ENCODE results near the gene SMOC1. TPM values are rescaled to one million over a fixed set of nuclear protein-coding genes. Genes with fewer than 3 reads are reported as not detected.

The SMOC1 gene
- total RNA-seq, 1 experiment from 2014 or later: not detected

GRCh38 chr14:69996216-69996615 lies 117.0 kb downstream of the SMOC1 start:
- Histone ChIP-seq H3K4me3 (ENCODE audit: low read length) (no peak overlapping the region), H4K20me1 (ENCODE audit: low read length) (no peaks in the 10 kb centered on the region), H3K9me2 (replicated peaks; ENCODE audit: low read length) (no peaks in the 10 kb centered on the region), H3F3A (ENCODE audit: low read length, unreplicated experiment) (no peaks in the 10 kb centered on the region), H3K4me1 (ENCODE audit: insufficient read depth, low read length) (peaks cover 18% of the 10 kb centered on the region), H3K4me2 (ENCODE audit: low read length) (no peak overlapping the region), H3K9me3 (ENCODE audit: low read length) (no peaks in the 10 kb centered on the region), H3K27ac (ENCODE audit: low read length) (peak overlapping the region; percentile 44), H3K27me3 (ENCODE audit: low read length) (peaks cover 64% of the 10 kb centered on the region), H3K9ac (ENCODE audit: low read length) (peak overlapping the region; percentile 9; the same call in 1 of the 2 replicates), H2AFZ (ENCODE audit: low read length) (no peak overlapping the region), H3K79me2 (ENCODE audit: low read length) (no peaks in the 10 kb centered on the region), H3K36me3 (ENCODE audit: low read depth, low read length) (no peaks in the 10 kb centered on the region)
- no TSS peak for BruUV-seq (replicated peaks)
- intact Hi-C loops (cut with micrococcal nuclease): no loop called here
- DNase-seq (peak; percentile 63), ATAC-seq (peak; percentile 58)
- TF ChIP-seq EZH2phosphoT487 (IDR thresholded peaks at IDR 0.05; ENCODE audit: borderline replicate concordance, low read length) (no peak), EZH2 (IDR thresholded peaks at IDR 0.05; ENCODE audit: low read length, unreplicated experiment) (no peak), CTCF (conservative IDR thresholded peaks at IDR 0.05; ENCODE audit: low read depth, low read length) (no peak)
- CTCF ChIA-PET: no interaction called here
- POLR2A ChIA-PET (ENCODE audit: unreplicated experiment): no interaction called here

GRCh38 chr14:69997849-69998248 lies 118.6 kb downstream of the SMOC1 start:
- Histone ChIP-seq H2AFZ (ENCODE audit: low read length) (no peak overlapping the region), H3K36me3 (ENCODE audit: low read depth, low read length) (no peaks in the 10 kb centered on the region), H3K9me3 (ENCODE audit: low read length) (no peaks in the 10 kb centered on the region), H4K20me1 (ENCODE audit: low read length) (no peaks in the 10 kb centered on the region), H3K4me2 (ENCODE audit: low read length) (no peak overlapping the region), H3K9me2 (replicated peaks; ENCODE audit: low read length) (no peaks in the 10 kb centered on the region), H3K4me3 (ENCODE audit: low read length) (no peak overlapping the region), H3K27ac (ENCODE audit: low read length) (peak overlapping the region; percentile 79), H3K79me2 (ENCODE audit: low read length) (no peaks in the 10 kb centered on the region), H3K27me3 (ENCODE audit: low read length) (peaks cover 64% of the 10 kb centered on the region), H3F3A (ENCODE audit: low read length, unreplicated experiment) (no peaks in the 10 kb centered on the region), H3K4me1 (ENCODE audit: insufficient read depth, low read length) (peaks cover 18% of the 10 kb centered on the region), H3K9ac (ENCODE audit: low read length) (peak overlapping the region; percentile 59; the same call in 1 of the 2 replicates)
- TF ChIP-seq EZH2phosphoT487 (IDR thresholded peaks at IDR 0.05; ENCODE audit: borderline replicate concordance, low read length): no peak
- TF ChIP-seq CTCF (conservative IDR thresholded peaks at IDR 0.05; ENCODE audit: low read depth, low read length): no peak
- no peak for TF ChIP-seq EZH2 (IDR thresholded peaks at IDR 0.05; ENCODE audit: low read length, unreplicated experiment)
- peak; percentile 63 for DNase-seq
- ATAC-seq: no peak
- POLR2A ChIA-PET (ENCODE audit: unreplicated experiment): no interaction called here
- BruUV-seq (replicated peaks): no TSS peak
- CTCF ChIA-PET: no interaction called here
- intact Hi-C loops (cut with micrococcal nuclease): no loop called here

- Histone ChIP-seq H4K20me1 (ENCODE audit: low read length) (no peaks in the 10 kb centered on the region), H3K79me2 (ENCODE audit: low read length) (no peaks in the 10 kb centered on the region), H3K27ac (ENCODE audit: low read length) (peak overlapping the region; percentile 79), H3K4me2 (ENCODE audit: low read length) (no peak overlapping the region), H3K9me2 (replicated peaks; ENCODE audit: low read length) (no peaks in the 10 kb centered on the region), H3K9ac (ENCODE audit: low read length) (peak overlapping the region; percentile 59; the same call in 1 of the 2 replicates), H3K4me3 (ENCODE audit: low read length) (no peak overlapping the region), H2AFZ (ENCODE audit: low read length) (no peak overlapping the region), H3F3A (ENCODE audit: low read length, unreplicated experiment) (no peaks in the 10 kb centered on the region), H3K4me1 (ENCODE audit: insufficient read depth, low read length) (peaks cover 18% of the 10 kb centered on the region), H3K9me3 (ENCODE audit: low read length) (no peaks in the 10 kb centered on the region), H3K27me3 (ENCODE audit: low read length) (peaks cover 60% of the 10 kb centered on the region), H3K36me3 (ENCODE audit: low read depth, low read length) (no peaks in the 10 kb centered on the region)
- CTCF ChIA-PET: no interaction called here
- no peak for ATAC-seq
- no peak for TF ChIP-seq CTCF (conservative IDR thresholded peaks at IDR 0.05; ENCODE audit: low read depth, low read length)
- TF ChIP-seq EZH2 (IDR thresholded peaks at IDR 0.05; ENCODE audit: low read length, unreplicated experiment): no peak
- no peak for TF ChIP-seq EZH2phosphoT487 (IDR thresholded peaks at IDR 0.05; ENCODE audit: borderline replicate concordance, low read length)
- POLR2A ChIA-PET (ENCODE audit: unreplicated experiment): no interaction called here
- intact Hi-C loops (cut with micrococcal nuclease): no loop called here
- DNase-seq: peak; percentile 66
- BruUV-seq (replicated peaks): no TSS peak
These were observed 120.1 kb downstream of the SMOC1 start for GRCh38 chr14:69999261-69999674.

Measured in PC-3 (cell line).